ENCODE data around the gene PLXNA2.

PLXNA2 gene

GRCh38 chr1:208169081-208169879, 74.9 kb downstream of the PLXNA2 start:
- DNase-seq (ENCODE audit: insufficient read length) (no peak), FAIRE-seq (no peak)
- TF ChIP-seq TAF1 (IDR thresholded peaks at IDR 0.05; ENCODE audit: borderline replicate concordance, low read depth, low read length) (no peak), POLR2A (IDR thresholded peaks at IDR 0.05; ENCODE audit: low read depth, low read length) (no peak), POLR2AphosphoS5 (IDR thresholded peaks at IDR 0.05; ENCODE audit: low read depth, low read length) (no peak)

GRCh38 chr1:208167261-208167869, 76.8 kb downstream of the PLXNA2 start:
- FAIRE-seq (no peak), DNase-seq (ENCODE audit: insufficient read length) (no peak)
- TF ChIP-seq POLR2A (IDR thresholded peaks at IDR 0.05; ENCODE audit: low read depth, low read length) (no peak), POLR2AphosphoS5 (IDR thresholded peaks at IDR 0.05; ENCODE audit: low read depth, low read length) (no peak), TAF1 (IDR thresholded peaks at IDR 0.05; ENCODE audit: borderline replicate concordance, low read depth, low read length) (no peak)

GRCh38 chr1:208166340-208167138, 77.6 kb downstream of the PLXNA2 start:
- FAIRE-seq: no peak
- no peak for TF ChIP-seq TAF1 (IDR thresholded peaks at IDR 0.05; ENCODE audit: borderline replicate concordance, low read depth, low read length)
- no peak for TF ChIP-seq POLR2A (IDR thresholded peaks at IDR 0.05; ENCODE audit: low read depth, low read length)
- no peak for TF ChIP-seq POLR2AphosphoS5 (IDR thresholded peaks at IDR 0.05; ENCODE audit: low read depth, low read length)
- no peak for DNase-seq (ENCODE audit: insufficient read length)

- DNase-seq (ENCODE audit: insufficient read length): no peak
- no peak for TF ChIP-seq POLR2A (IDR thresholded peaks at IDR 0.05; ENCODE audit: low read depth, low read length)
- no peak for TF ChIP-seq TAF1 (IDR thresholded peaks at IDR 0.05; ENCODE audit: borderline replicate concordance, low read depth, low read length)
- no peak for TF ChIP-seq POLR2AphosphoS5 (IDR thresholded peaks at IDR 0.05; ENCODE audit: low read depth, low read length)
- no peak for FAIRE-seq
Observed at GRCh38 chr1:208165659-208166058, 78.5 kb downstream of the PLXNA2 start.

GRCh38 chr1:208164609-208165008, 79.6 kb downstream of the PLXNA2 start:
- FAIRE-seq (no peak), DNase-seq (ENCODE audit: insufficient read length) (no peak)
- TF ChIP-seq POLR2A (IDR thresholded peaks at IDR 0.05; ENCODE audit: low read depth, low read length): no peak
- no peak for TF ChIP-seq POLR2AphosphoS5 (IDR thresholded peaks at IDR 0.05; ENCODE audit: low read depth, low read length)
- no peak for TF ChIP-seq TAF1 (IDR thresholded peaks at IDR 0.05; ENCODE audit: borderline replicate concordance, low read depth, low read length)

- DNase-seq (ENCODE audit: insufficient read length): no peak
- no peak for FAIRE-seq
- TF ChIP-seq POLR2A (IDR thresholded peaks at IDR 0.05; ENCODE audit: low read depth, low read length) (no peak), TAF1 (IDR thresholded peaks at IDR 0.05; ENCODE audit: borderline replicate concordance, low read depth, low read length) (no peak), POLR2AphosphoS5 (IDR thresholded peaks at IDR 0.05; ENCODE audit: low read depth, low read length) (no peak)
Observed at GRCh38 chr1:208163539-208163938, 80.6 kb downstream of the PLXNA2 start.

DNA sequence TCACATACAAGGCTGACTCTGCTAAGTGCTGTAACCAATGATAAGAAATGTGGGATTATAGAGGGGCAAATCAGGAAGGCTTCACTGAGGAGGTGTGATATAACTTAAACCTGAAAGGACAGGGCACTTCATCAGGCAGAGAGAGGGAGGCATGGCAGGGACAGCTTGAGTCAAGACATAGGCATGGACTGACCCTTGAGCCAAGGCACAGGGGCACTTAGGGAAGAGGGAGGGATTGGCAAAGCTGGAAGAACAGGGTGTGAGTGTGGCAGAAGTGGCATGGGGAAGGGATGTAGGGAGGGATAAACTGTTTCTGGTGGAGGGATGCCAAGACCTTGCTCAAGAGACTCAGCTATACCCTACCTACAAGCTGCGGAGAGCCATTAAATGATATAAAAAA, 81.3 kb downstream of the PLXNA2 start:
- TF ChIP-seq TAF1 (IDR thresholded peaks at IDR 0.05; ENCODE audit: borderline replicate concordance, low read depth, low read length) (no peak), POLR2AphosphoS5 (IDR thresholded peaks at IDR 0.05; ENCODE audit: low read depth, low read length) (no peak), POLR2A (IDR thresholded peaks at IDR 0.05; ENCODE audit: low read depth, low read length) (no peak)
- no peak for FAIRE-seq
- no peak for DNase-seq (ENCODE audit: insufficient read length)

GRCh38 chr1:208161656-208162375, 82.4 kb downstream of the PLXNA2 start:
- TF ChIP-seq TAF1 (IDR thresholded peaks at IDR 0.05; ENCODE audit: borderline replicate concordance, low read depth, low read length) (no peak), POLR2A (IDR thresholded peaks at IDR 0.05; ENCODE audit: low read depth, low read length) (no peak), POLR2AphosphoS5 (IDR thresholded peaks at IDR 0.05; ENCODE audit: low read depth, low read length) (no peak)
- DNase-seq (ENCODE audit: insufficient read length) (no peak), FAIRE-seq (no peak)

GRCh38 chr1:208161005-208161404, 83.2 kb downstream of the PLXNA2 start:
- TF ChIP-seq POLR2A (IDR thresholded peaks at IDR 0.05; ENCODE audit: low read depth, low read length) (no peak), POLR2AphosphoS5 (IDR thresholded peaks at IDR 0.05; ENCODE audit: low read depth, low read length) (no peak)
- FAIRE-seq (no peak), DNase-seq (ENCODE audit: insufficient read length) (no peak)

DNA sequence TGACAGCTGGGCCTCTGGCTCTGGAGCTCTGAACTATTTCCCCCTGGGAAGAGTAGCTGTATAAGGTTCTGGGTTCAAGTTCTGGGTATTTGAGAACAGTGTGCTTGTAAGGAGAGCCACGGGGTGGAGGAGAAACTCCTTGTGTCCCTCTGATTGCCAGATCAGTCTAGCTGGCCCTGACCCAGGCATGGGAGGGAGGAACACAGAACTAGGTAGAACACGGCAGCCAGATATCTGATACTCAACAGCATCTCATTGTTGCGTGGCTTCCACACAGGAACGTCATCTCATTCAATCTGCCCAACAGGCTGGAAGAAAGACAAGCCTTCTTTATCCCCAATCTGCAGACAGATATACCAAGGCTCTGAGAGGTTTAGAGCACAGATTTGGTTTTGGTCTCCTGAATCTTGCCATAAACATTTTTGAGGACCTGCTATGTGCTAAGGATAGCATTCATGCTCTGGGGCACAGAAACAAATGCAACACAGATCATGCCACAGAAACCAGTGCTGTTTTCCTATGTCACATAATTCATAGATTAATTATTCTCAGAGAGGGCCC, 83.8 kb downstream of the PLXNA2 start:
- FAIRE-seq (no peak), DNase-seq (ENCODE audit: insufficient read length) (no peak)
- TF ChIP-seq TAF1 (IDR thresholded peaks at IDR 0.05; ENCODE audit: borderline replicate concordance, low read depth, low read length) (no peak), POLR2A (IDR thresholded peaks at IDR 0.05; ENCODE audit: low read depth, low read length) (no peak), POLR2AphosphoS5 (IDR thresholded peaks at IDR 0.05; ENCODE audit: low read depth, low read length) (no peak)

All from GM12892 (cell line).